Suppressor macrophage (primary cell): ENCODE results near the gene CLMN.
A peak's percentile ranks its signal among the peaks of the same experiment; 100 is the strongest.
"Not testable (repeated sequence)": the region's sequence is repeated elsewhere in the genome, so short reads cannot be mapped to it uniquely, and the experiment has no call there.

ENCODE experiments used
- DNase-seq, 4 experiments: peaks; one replicate each; pipeline ENCODE4 v3.0.0-alpha.2; 2020 to 2022

CLMN gene

GRCh38 chr14:95215094-95215725 lies 104.5 kb downstream of the CLMN start:
- DNase-seq = no peak

GRCh38 chr14:95213774-95214173 lies 105.9 kb downstream of the CLMN start:
- DNase-seq = no peak

GRCh38 chr14:95211721-95212504 lies 107.8 kb downstream of the CLMN start:
- DNase-seq = no peak

- no peak for DNase-seq
Observed at GRCh38 chr14:95210699-95211098, 109.0 kb downstream of the CLMN start.

- DNase-seq = no peak
Observed at GRCh38 chr14:95208598-95208997, 111.1 kb downstream of the CLMN start.

GRCh38 chr14:95207475-95208233 lies 112.1 kb downstream of the CLMN start:
- DNase-seq = no peak

GRCh38 chr14:95206534-95206933 lies 113.2 kb downstream of the CLMN start:
- no peak for DNase-seq

GRCh38 chr14:95204705-95205104 lies 115.0 kb downstream of the CLMN start:
- no peak for DNase-seq

GRCh38 chr14:95201745-95202144 lies 118.0 kb downstream of the CLMN start:
- not testable (repeated sequence) for DNase-seq

- no peak for DNase-seq
Observed at GRCh38 chr14:95200404-95200803, 119.3 kb downstream of the CLMN start.

- no peak for DNase-seq
Observed at GRCh38 chr14:95199298-95199983, 120.3 kb downstream of the CLMN start.

- DNase-seq = no peak
Observed at GRCh38 chr14:95198320-95198719, 121.4 kb downstream of the CLMN start.

GRCh38 chr14:95197551-95197950 lies 122.2 kb downstream of the CLMN start:
- no peak for DNase-seq

GRCh38 chr14:95196826-95197545 lies 122.7 kb downstream of the CLMN start:
- DNase-seq = no peak

- peak; percentile 19 to 60 (median 36) for DNase-seq
Observed at GRCh38 chr14:95196268-95196667, 123.4 kb downstream of the CLMN start.

- DNase-seq = no peak
Observed at GRCh38 chr14:95195031-95195430, 124.7 kb downstream of the CLMN start.

GRCh38 chr14:95193081-95193480 lies 126.6 kb downstream of the CLMN start:
- DNase-seq = no peak

GRCh38 chr14:95192311-95192710 lies 127.4 kb downstream of the CLMN start:
- DNase-seq = no peak

GRCh38 chr14:95191445-95192199 lies 128.1 kb downstream of the CLMN start:
- peak; percentile 21 to 48 (median 46) for DNase-seq

GRCh38 chr14:95190857-95191256 lies 128.9 kb downstream of the CLMN start:
- no peak for DNase-seq

- DNase-seq = no peak
Observed at GRCh38 chr14:95190346-95190840, 129.3 kb downstream of the CLMN start.
